ENCODE data around the gene ECE1. TPM values are rescaled to one million over a fixed set of nuclear protein-coding genes. Genes with fewer than 3 reads are reported as not detected.
"Not testable (repeated sequence)": the region's sequence is repeated elsewhere in the genome, so short reads cannot be mapped to it uniquely, and the experiment has no call there.

The ECE1 gene
- total RNA-seq, 4 donors from 2014 or later: 55.9 to 149 (median 112) TPM

DNA sequence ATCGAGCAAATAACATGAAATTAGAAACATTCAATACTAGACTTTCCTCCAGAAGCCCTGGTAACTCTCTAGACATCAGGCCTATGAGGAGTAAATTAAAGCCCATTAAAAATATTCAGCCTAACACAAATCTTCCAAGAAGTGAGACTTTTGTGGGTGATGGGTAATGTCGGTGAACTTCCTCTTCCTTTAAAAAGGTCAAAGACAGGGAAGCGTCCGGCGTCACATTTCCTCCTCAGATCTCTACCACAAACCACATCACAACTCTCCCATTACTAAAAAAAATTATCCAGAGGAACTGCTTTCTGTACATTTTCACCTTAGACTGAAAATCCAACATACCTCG lies 115.0 kb downstream of the ECE1 start:
- intact Hi-C loops (cut with DNase I; ENCODE audit: low total_unique reads): no loop called here
- TF ChIP-seq POLR2AphosphoS5 (IDR thresholded peaks at IDR 0.05): peak in 2 of 3 donors; percentile 16 to 18
- TF ChIP-seq, protein P1, sequence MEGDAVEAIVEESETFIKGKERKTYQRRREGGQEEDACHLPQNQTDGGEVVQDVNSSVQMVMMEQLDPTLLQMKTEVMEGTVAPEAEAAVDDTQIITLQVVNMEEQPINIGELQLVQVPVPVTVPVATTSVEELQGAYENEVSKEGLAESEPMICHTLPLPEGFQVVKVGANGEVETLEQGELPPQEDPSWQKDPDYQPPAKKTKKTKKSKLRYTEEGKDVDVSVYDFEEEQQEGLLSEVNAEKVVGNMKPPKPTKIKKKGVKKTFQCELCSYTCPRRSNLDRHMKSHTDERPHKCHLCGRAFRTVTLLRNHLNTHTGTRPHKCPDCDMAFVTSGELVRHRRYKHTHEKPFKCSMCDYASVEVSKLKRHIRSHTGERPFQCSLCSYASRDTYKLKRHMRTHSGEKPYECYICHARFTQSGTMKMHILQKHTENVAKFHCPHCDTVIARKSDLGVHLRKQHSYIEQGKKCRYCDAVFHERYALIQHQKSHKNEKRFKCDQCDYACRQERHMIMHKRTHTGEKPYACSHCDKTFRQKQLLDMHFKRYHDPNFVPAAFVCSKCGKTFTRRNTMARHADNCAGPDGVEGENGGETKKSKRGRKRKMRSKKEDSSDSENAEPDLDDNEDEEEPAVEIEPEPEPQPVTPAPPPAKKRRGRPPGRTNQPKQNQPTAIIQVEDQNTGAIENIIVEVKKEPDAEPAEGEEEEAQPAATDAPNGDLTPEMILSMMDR (IDR thresholded peaks at IDR 0.05): no peak
- TF ChIP-seq EP300 (IDR thresholded peaks at IDR 0.05; ENCODE audit: low read depth): no peak
- peak; percentile 32 for TF ChIP-seq POLR2A (IDR thresholded peaks at IDR 0.05)
- Histone ChIP-seq H3K9me3 (no peaks in the 10 kb centered on the region), H3K4me3 (peak overlapping the region; percentile 71 to 96 (median 89)), H3K4me1 (peaks cover 7 to 24% (median 20%) of the 10 kb centered on the region in 4 donors), H3K27ac (peak overlapping the region; percentile 95 to 98 (median 98)), H3K36me3 (no peaks in the 10 kb centered on the region), H3K27me3 (no peaks in the 10 kb centered on the region)
- in situ Hi-C loops (cut with MboI; ENCODE audit: low pct_ligation_motif_present in 1 of 4, low pct_unique_long_range_greater_than_20kb in 1 of 4, low sequenced_read_pairs in 3 of 4): loop anchor here in 1 of 4 donors (25.0 kb wide), 1 partner anchor 488 kb away; no protein-coding TSS in a partner anchor
- DNase-seq: peak; percentile 65
- 2 to 7% methylated on average over 5 to 6 of the region's 6 CpGs for WGBS, 2 donors (ENCODE audit: low coverage in 1 of 2)

DNA sequence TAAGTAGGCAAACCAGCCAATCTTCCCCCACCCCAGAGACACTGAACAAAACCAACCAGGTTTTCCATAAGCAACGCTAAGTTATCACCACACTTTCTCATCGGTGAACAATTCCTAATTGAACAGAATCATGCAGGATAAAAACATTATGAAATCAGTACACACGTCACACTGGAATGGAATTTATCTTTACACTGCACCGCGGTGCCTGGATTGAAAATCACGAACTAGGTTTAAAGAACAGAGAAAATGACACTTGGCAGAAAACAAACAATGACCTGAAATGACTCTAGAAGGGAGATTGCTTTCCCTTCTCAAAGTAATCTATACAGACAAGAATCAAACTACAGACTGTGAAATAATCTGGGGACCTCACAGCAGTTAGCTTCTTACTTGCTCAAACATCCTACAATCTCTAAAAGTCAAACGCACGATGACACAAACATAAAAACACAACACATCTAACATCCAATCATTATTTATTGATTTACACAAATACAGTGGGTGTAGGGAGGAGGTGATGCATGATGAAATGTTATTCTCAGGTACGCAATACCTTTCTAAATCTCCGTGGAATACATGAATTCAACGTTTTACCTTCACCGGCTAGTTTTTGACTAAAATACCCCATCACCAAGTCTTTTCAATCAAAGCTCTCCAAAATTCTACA lies 115.5 kb downstream of the ECE1 start:
- intact Hi-C loops (cut with DNase I; ENCODE audit: low total_unique reads): no loop called here
- Histone ChIP-seq H3K4me1 (peaks cover 7 to 24% (median 20%) of the 10 kb centered on the region in 4 donors), H3K27ac (peak overlapping the region; percentile 95 to 98 (median 98)), H3K9me3 (no peaks in the 10 kb centered on the region), H3K27me3 (no peaks in the 10 kb centered on the region), H3K4me3 (peak overlapping the region; percentile 71 to 96 (median 89)), H3K36me3 (no peaks in the 10 kb centered on the region)
- no peak for DNase-seq
- in situ Hi-C loops (cut with MboI; ENCODE audit: low pct_ligation_motif_present in 1 of 4, low pct_unique_long_range_greater_than_20kb in 1 of 4, low sequenced_read_pairs in 3 of 4): loop anchor here in 1 of 4 donors (25.0 kb wide), 1 partner anchor 487 kb away; no protein-coding TSS in a partner anchor
- TF ChIP-seq, protein P1 (IDR thresholded peaks at IDR 0.05): no peak
- no peak for TF ChIP-seq POLR2A (IDR thresholded peaks at IDR 0.05)
- no peak for TF ChIP-seq EP300 (IDR thresholded peaks at IDR 0.05; ENCODE audit: low read depth)
- TF ChIP-seq POLR2AphosphoS5 (IDR thresholded peaks at IDR 0.05): no peak
- WGBS, 2 donors (ENCODE audit: low coverage in 1 of 2): 6 to 17% methylated on average over 9 to 12 of the region's 12 CpGs

DNA sequence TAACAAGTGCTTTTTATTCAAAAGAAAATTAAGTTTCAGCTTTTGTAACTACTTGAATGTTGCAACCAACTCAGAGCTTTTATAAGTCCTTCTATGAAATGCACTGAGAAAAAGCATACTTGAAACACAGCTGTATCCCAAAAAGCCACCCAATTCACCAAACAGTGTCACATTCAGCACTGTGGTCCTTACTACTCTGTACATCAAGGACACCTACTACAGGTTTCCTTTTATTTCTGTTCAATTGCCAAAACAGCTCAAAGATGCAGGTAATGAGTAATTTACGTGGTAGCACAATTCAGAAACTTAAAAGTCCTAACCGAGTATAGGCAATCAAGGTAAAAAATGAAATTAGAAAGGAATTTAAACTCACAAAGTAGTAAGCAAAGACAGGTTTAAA lies 116.0 kb downstream of the ECE1 start:
- Histone ChIP-seq H3K4me1 (peaks cover 7 to 24% (median 20%) of the 10 kb centered on the region in 4 donors), H3K36me3 (peaks cover 0 to 5% (median 0%) of the 10 kb centered on the region in 4 donors), H3K4me3 (peak overlapping the region in 3 of 4 donors; percentile 85 to 96 (median 93)), H3K27ac (peak overlapping the region; percentile 95 to 98 (median 98)), H3K9me3 (no peaks in the 10 kb centered on the region), H3K27me3 (no peaks in the 10 kb centered on the region)
- WGBS, 2 donors (ENCODE audit: low coverage in 1 of 2): 37 to 45% methylated on average over 2 of the region's 2 CpGs
- TF ChIP-seq POLR2AphosphoS5 (IDR thresholded peaks at IDR 0.05) (no peak), EP300 (IDR thresholded peaks at IDR 0.05; ENCODE audit: low read depth) (no peak), POLR2A (IDR thresholded peaks at IDR 0.05) (no peak)
- TF ChIP-seq, protein P1 (IDR thresholded peaks at IDR 0.05): no peak
- no peak for DNase-seq
- intact Hi-C loops (cut with DNase I; ENCODE audit: low total_unique reads): no loop called here
- in situ Hi-C loops (cut with MboI; ENCODE audit: low pct_ligation_motif_present in 1 of 4, low pct_unique_long_range_greater_than_20kb in 1 of 4, low sequenced_read_pairs in 3 of 4): no loop called here

GRCh38 chr1:21173096-21173495 lies 117.2 kb downstream of the ECE1 start:
- H3K27ac ChIP-seq; H3K36me3 ChIP-seq; intact Hi-C loops (cut with DNase I; ENCODE audit: low total_unique reads): not testable (repeated sequence)

GRCh38 chr1:21170837-21171236 lies 119.4 kb downstream of the ECE1 start:
- H3K36me3 ChIP-seq; intact Hi-C loops (cut with DNase I; ENCODE audit: low total_unique reads); H3K27me3 ChIP-seq; H3K9me3 ChIP-seq; DNase-seq; in situ Hi-C loops (cut with MboI; ENCODE audit: low pct_ligation_motif_present in 1 of 4, low pct_unique_long_range_greater_than_20kb in 1 of 4, low sequenced_read_pairs in 3 of 4); H3K4me3 ChIP-seq: not testable (repeated sequence)
- Histone ChIP-seq H3K4me1 (peaks cover 3 to 20% (median 17%) of the 10 kb centered on the region in 4 donors), H3K27ac (peak overlapping the region in 3 of 4 donors; percentile 36 to 49 (median 47))
- WGBS, 2 donors (ENCODE audit: low coverage in 1 of 2): 49 to 76% methylated on average over 4 of the region's 4 CpGs

More at GRCh38 chr1:21173096-21173495, 117.2 kb downstream of the ECE1 start:
- H3K27me3 ChIP-seq; H3K9me3 ChIP-seq; DNase-seq; in situ Hi-C loops (cut with MboI; ENCODE audit: low pct_ligation_motif_present in 1 of 4, low pct_unique_long_range_greater_than_20kb in 1 of 4, low sequenced_read_pairs in 3 of 4); H3K4me3 ChIP-seq: not testable (repeated sequence)
- WGBS, 2 donors (ENCODE audit: low coverage in 1 of 2): 81 to 87% methylated on average over 9 to 12 of the region's 12 CpGs
- peaks cover 7 to 24% (median 20%) of the 10 kb centered on the region in 4 donors for H3K4me1 ChIP-seq

Measured in transverse colon (tissue), 4 donors.